Measurements from ENCODE around the gene UNC5CL. TPM values are rescaled to one million over a fixed set of nuclear protein-coding genes. Genes with fewer than 3 reads are reported as not detected.
A peak's percentile ranks its signal among the peaks of the same experiment; 100 is the strongest.

Gene UNC5CL
- 10 to 100 TPM in 1 of 5 donors, 1 to 10 TPM in 4; 3.2 to 12.2 (median 5.5) TPM for polyA plus RNA-seq (ENCODE audit: insufficient read depth in 1 of 5, insufficient read length in 5 of 5, low replicate concordance in 1 of 5)
- long read RNA-seq, donor 1, partial matches to known transcripts = 0 of 1 reads
- long read RNA-seq, donor 1, other reads (novel, unspliced or antisense) = 0 of 1 reads
- long read RNA-seq, donor 2 = 0 reads
- long read RNA-seq, donor 3 = 0 reads
- long read RNA-seq, donor 4 = 0 reads
- long read RNA-seq, donor 5 = 0 reads
- long read RNA-seq, donor 6 = 0 reads
- long read RNA-seq, donor 7 = 0 reads
- long read RNA-seq, donor 8 = 0 reads

- peak in 1 of 2 donors; percentile 12 for DNase-seq
Measured at GRCh38 chr6:41039060-41039998, at the start of gene UNC5CL. UNC5CL (minus strand) TSS chr6:41039221; CDS start chr6:41035074, 4,147 bp downstream.

- no peak for DNase-seq
Measured at GRCh38 chr6:41088451-41088850, 49.4 kb upstream of the UNC5CL start.

GRCh38 chr6:41085182-41085581, 46.2 kb upstream of the UNC5CL start:
- DNase-seq = no peak

- DNase-seq = no peak
Measured at GRCh38 chr6:41083072-41083471, 44.1 kb upstream of the UNC5CL start.

- DNase-seq = no peak
Measured at GRCh38 chr6:41080621-41081020, 41.6 kb upstream of the UNC5CL start.

- no peak for DNase-seq
Measured at GRCh38 chr6:41079080-41079479, 40.1 kb upstream of the UNC5CL start.

GRCh38 chr6:41078101-41078500, 39.1 kb upstream of the UNC5CL start:
- DNase-seq = no peak

GRCh38 chr6:41077536-41077935, 38.5 kb upstream of the UNC5CL start:
- no peak for DNase-seq

- DNase-seq = no peak
Measured at GRCh38 chr6:41075651-41076626, 36.9 kb upstream of the UNC5CL start.

GRCh38 chr6:41074692-41075436, 35.8 kb upstream of the UNC5CL start:
- no peak for DNase-seq

GRCh38 chr6:41073968-41074691, 35.1 kb upstream of the UNC5CL start:
- peak; percentile 12 to 28 for DNase-seq

- DNase-seq = peak; percentile 81 to 83
Measured at GRCh38 chr6:41073203-41073967, 34.4 kb upstream of the UNC5CL start.

- no peak for DNase-seq
Measured at GRCh38 chr6:41072836-41073202, 33.8 kb upstream of the UNC5CL start, which contains the start of gene NFYA. NFYA (plus strand) TSS chr6:41072974; CDS start chr6:41079090, 6,116 bp downstream.

- peak; percentile 100 for DNase-seq
Measured at GRCh38 chr6:41071923-41072835, 33.2 kb upstream of the UNC5CL start, which contains the start of gene OARD1. OARD1 (minus strand) TSS chr6:41072356; CDS start chr6:41071634, 722 bp downstream.

GRCh38 chr6:41071501-41071922, 32.5 kb upstream of the UNC5CL start:
- DNase-seq = no peak

- peak; percentile 54 to 79 for DNase-seq
Measured at GRCh38 chr6:41066867-41067304, 27.9 kb upstream of the UNC5CL start.

GRCh38 chr6:41065550-41066026, 26.6 kb upstream of the UNC5CL start:
- DNase-seq = no peak

- no peak for DNase-seq
Measured at GRCh38 chr6:41064841-41065240, 25.8 kb upstream of the UNC5CL start.

Measured in right lung (tissue), 10 donors.